Nephron (organoid): ENCODE results near the gene MPP4.

Experiments used
- H3K27ac Mint-ChIP-seq, 3 experiments: 2 replicates each; pipeline ENCODE4 v1.8.0; 2020; ENCODE audit warnings: mixed read lengths in 3 of 3, mild to moderate bottlenecking in 2 of 3, moderate library complexity in 1 of 3
- H3K27me3 Mint-ChIP-seq: 2 replicates; pipeline ENCODE4 v1.8.0; 2021; ENCODE audit warnings: low read depth, mild to moderate bottlenecking, moderate library complexity, mixed read lengths
- H3K36me3 Mint-ChIP-seq: 2 replicates; pipeline ENCODE4 v1.8.0; 2020; ENCODE audit warnings: low read depth, mixed read lengths
- H3K4me1 Mint-ChIP-seq: 2 replicates; pipeline ENCODE4 v1.8.0; 2020; ENCODE audit warnings: mixed read lengths
- H3K4me3 Mint-ChIP-seq, 3 experiments: 2 replicates each; pipeline ENCODE4 v1.8.0; 2020; ENCODE audit warnings: mild to moderate bottlenecking in 3 of 3, mixed read lengths in 3 of 3, moderate library complexity in 2 of 3
- H3K9me3 Mint-ChIP-seq: 2 replicates; pipeline ENCODE4 v1.8.0; 2020; ENCODE audit warnings: mixed read lengths
- CTCF ChIP-seq, 3 experiments: fragments of 200-600 bp; sonication (generic); IDR thresholded peaks; one replicate each; pipeline ENCODE4 v1.5.0; 2021; ENCODE audit warnings: antibody characterized with exemption in 3 of 3; ENCODE audit not compliant: unreplicated experiment in 3 of 3

MPP4 gene

GRCh38 chr2:201707753-201708152 lies 9.3 kb upstream of the MPP4 start:
- TF ChIP-seq CTCF (IDR thresholded peaks at IDR 0.05; ENCODE audit: unreplicated experiment in 3 of 3), result no peak
- H3K36me3 Mint-ChIP-seq, result peaks cover 72% of the 10 kb centered on the region

GRCh38 chr2:201707142-201707541 lies 8.7 kb upstream of the MPP4 start:
- H3K36me3 Mint-ChIP-seq, result peaks cover 72% of the 10 kb centered on the region
- TF ChIP-seq CTCF (IDR thresholded peaks at IDR 0.05; ENCODE audit: unreplicated experiment in 3 of 3), result no peak
- H3K4me3 Mint-ChIP-seq, result no peak overlapping the region
- no peak overlapping the region for H3K27ac Mint-ChIP-seq
- H3K4me1 Mint-ChIP-seq, result no peaks in the 10 kb centered on the region
- H3K27me3 Mint-ChIP-seq, result no peaks in the 10 kb centered on the region
- H3K9me3 Mint-ChIP-seq, result no peaks in the 10 kb centered on the region

More at GRCh38 chr2:201707753-201708152, 9.3 kb upstream of the MPP4 start:
- Mint-ChIP-seq H3K9me3 (no peaks in the 10 kb centered on the region), H3K27me3 (no peaks in the 10 kb centered on the region), H3K4me3 (no peak overlapping the region), H3K4me1 (no peaks in the 10 kb centered on the region), H3K27ac (no peak overlapping the region)

GRCh38 chr2:201704536-201704935 lies 6.1 kb upstream of the MPP4 start:
- Mint-ChIP-seq H3K9me3 (no peaks in the 10 kb centered on the region), H3K4me1 (peaks cover under 1% of the 10 kb centered on the region), H3K36me3 (peaks cover 74% of the 10 kb centered on the region), H3K27me3 (no peaks in the 10 kb centered on the region), H3K4me3 (no peak overlapping the region), H3K27ac (no peak overlapping the region)
- no peak for TF ChIP-seq CTCF (IDR thresholded peaks at IDR 0.05; ENCODE audit: unreplicated experiment in 3 of 3)

GRCh38 chr2:201701646-201702045 lies 3.2 kb upstream of the MPP4 start:
- H3K27me3 Mint-ChIP-seq, result no peaks in the 10 kb centered on the region
- peaks cover 17% of the 10 kb centered on the region for H3K4me1 Mint-ChIP-seq
- H3K9me3 Mint-ChIP-seq, result no peaks in the 10 kb centered on the region

GRCh38 chr2:201699416-201699815 lies 972 bp upstream of the MPP4 start:
- Mint-ChIP-seq H3K9me3 (no peaks in the 10 kb centered on the region), H3K36me3 (peaks cover 42% of the 10 kb centered on the region), H3K27me3 (no peaks in the 10 kb centered on the region), H3K4me1 (peaks cover 25% of the 10 kb centered on the region), H3K27ac (peak overlapping the region in 2 of 3 experiments; percentile 34 to 70), H3K4me3 (no peak overlapping the region)
- no peak for TF ChIP-seq CTCF (IDR thresholded peaks at IDR 0.05; ENCODE audit: unreplicated experiment in 3 of 3)

More at GRCh38 chr2:201701646-201702045, 3.2 kb upstream of the MPP4 start:
- no peak overlapping the region for H3K27ac Mint-ChIP-seq
- no peak for TF ChIP-seq CTCF (IDR thresholded peaks at IDR 0.05; ENCODE audit: unreplicated experiment in 3 of 3)
- no peak overlapping the region for H3K4me3 Mint-ChIP-seq
- peaks cover 54% of the 10 kb centered on the region for H3K36me3 Mint-ChIP-seq

DNA sequence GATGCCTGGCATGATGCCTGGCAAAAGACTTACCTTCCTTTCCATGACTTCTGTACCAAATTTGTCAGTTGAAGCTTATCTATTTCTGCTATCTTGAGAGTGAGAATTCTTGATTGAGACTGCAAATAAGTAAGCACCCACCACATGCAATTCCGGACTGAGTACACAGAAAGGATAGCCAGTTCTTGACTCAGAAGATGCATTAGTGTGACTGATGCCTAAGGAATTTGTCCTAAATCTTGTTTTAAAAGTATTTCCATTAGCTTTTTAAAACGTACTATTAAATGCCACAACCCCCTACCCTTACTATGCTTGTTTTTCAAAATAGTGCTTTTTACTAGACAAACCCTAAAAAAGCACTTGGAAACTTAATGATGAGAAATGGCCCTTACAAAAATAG lies 545 bp downstream of the MPP4 start:
- no peak for TF ChIP-seq CTCF (IDR thresholded peaks at IDR 0.05; ENCODE audit: unreplicated experiment in 3 of 3)
- H3K27ac Mint-ChIP-seq, result peak overlapping the region; percentile 13 to 70 (median 34)
- H3K9me3 Mint-ChIP-seq, result no peaks in the 10 kb centered on the region
- peaks cover 25% of the 10 kb centered on the region for H3K4me1 Mint-ChIP-seq
- H3K27me3 Mint-ChIP-seq, result no peaks in the 10 kb centered on the region
- no peak overlapping the region for H3K4me3 Mint-ChIP-seq
- H3K36me3 Mint-ChIP-seq, result peaks cover 28% of the 10 kb centered on the region
